GM18909 (cell line): ENCODE data around the gene KIF18A.

Source experiments
- ATAC-seq: cut with Tn5 transposase; IDR thresholded peaks from one replicate; pipeline ENCODE4 v1.9.1; 2021; ENCODE audit warnings: mild to moderate bottlenecking; ENCODE audit not compliant: unreplicated experiment, poor library complexity

Gene KIF18A

GRCh38 chr11:28049338-28050216 is 58.4 kb downstream of the KIF18A start:
- no peak for ATAC-seq

- ATAC-seq: no peak
Observed at GRCh38 chr11:28048812-28049211, 59.1 kb downstream of the KIF18A start.

- ATAC-seq: no peak
Observed at GRCh38 chr11:28043930-28044709, 63.8 kb downstream of the KIF18A start.

GRCh38 chr11:28040384-28040783 is 67.6 kb downstream of the KIF18A start:
- no peak for ATAC-seq

- ATAC-seq: no peak
Observed at GRCh38 chr11:28038775-28039174, 69.2 kb downstream of the KIF18A start.

- peak; percentile 75 for ATAC-seq
Observed at GRCh38 chr11:28026634-28027290, 81.2 kb downstream of the KIF18A start.

- ATAC-seq: no peak
Observed at GRCh38 chr11:28017816-28018215, 90.1 kb downstream of the KIF18A start.

GRCh38 chr11:28011813-28012212 is 96.1 kb downstream of the KIF18A start:
- no peak for ATAC-seq

GRCh38 chr11:28009996-28010395 is 98.0 kb downstream of the KIF18A start:
- no peak for ATAC-seq

- ATAC-seq: no peak
Observed at GRCh38 chr11:28009388-28009787, 98.6 kb downstream of the KIF18A start.

GRCh38 chr11:28003615-28004014 is 104.3 kb downstream of the KIF18A start:
- ATAC-seq: no peak

GRCh38 chr11:27998552-27998951 is 109.4 kb downstream of the KIF18A start:
- ATAC-seq: no peak

- no peak for ATAC-seq
Observed at GRCh38 chr11:27997344-27997743, 110.6 kb downstream of the KIF18A start.

GRCh38 chr11:27996066-27996465 is 111.9 kb downstream of the KIF18A start:
- ATAC-seq: no peak

- ATAC-seq: no peak
Observed at GRCh38 chr11:27995083-27995482, 112.9 kb downstream of the KIF18A start.

- ATAC-seq: no peak
Observed at GRCh38 chr11:27991736-27992135, 116.2 kb downstream of the KIF18A start.

GRCh38 chr11:27977527-27977926 is 130.4 kb downstream of the KIF18A start:
- ATAC-seq: no peak

GRCh38 chr11:27977031-27977430 is 130.9 kb downstream of the KIF18A start:
- ATAC-seq: no peak

GRCh38 chr11:27976262-27976661 is 131.7 kb downstream of the KIF18A start:
- no peak for ATAC-seq

GRCh38 chr11:27973851-27974536 is 134.0 kb downstream of the KIF18A start:
- ATAC-seq: no peak
